HG03558 (cell line): ENCODE measurements around the gene LLGL1.
A peak's percentile ranks its signal among the peaks of the same experiment; 100 is the strongest.

Experiments used
- ATAC-seq: cut with Tn5 transposase; IDR thresholded peaks from one replicate; pipeline ENCODE4 v1.9.1; 2021; ENCODE audit warnings: moderate number of reproducible peaks; ENCODE audit not compliant: unreplicated experiment; ENCODE audit errors: extremely low read depth

LLGL1 gene

GRCh38 chr17:18225121-18225641 is at the start of gene LLGL1:
Gene LLGL1, plus strand, starts transcription at chr17:18225635. Its CDS starts 48 bp downstream, at chr17:18225683.
- ATAC-seq, result peak; percentile 79

- no peak for ATAC-seq
Measured at GRCh38 chr17:18176176-18176575, 49.3 kb upstream of the LLGL1 start.

- ATAC-seq, result no peak
Measured at GRCh38 chr17:18177133-18177532, 48.3 kb upstream of the LLGL1 start.

GRCh38 chr17:18177722-18178121 is 47.7 kb upstream of the LLGL1 start:
- ATAC-seq, result no peak

GRCh38 chr17:18179196-18179595 is 46.2 kb upstream of the LLGL1 start:
- ATAC-seq, result no peak

- no peak for ATAC-seq
Measured at GRCh38 chr17:18179804-18180203, 45.6 kb upstream of the LLGL1 start.

GRCh38 chr17:18181358-18181757 is 44.1 kb upstream of the LLGL1 start:
- no peak for ATAC-seq

GRCh38 chr17:18182110-18182977 is 43.1 kb upstream of the LLGL1 start:
- ATAC-seq, result no peak

- ATAC-seq, result peak; percentile 8
Measured at GRCh38 chr17:18182978-18183333, 42.5 kb upstream of the LLGL1 start.

- peak; percentile 61 for ATAC-seq
Measured at GRCh38 chr17:18183334-18184142, 41.9 kb upstream of the LLGL1 start, which contains the start of gene ALKBH5. Gene ALKBH5, plus strand, starts transcription at chr17:18183828. Its CDS starts 416 bp downstream, at chr17:18184244.

- ATAC-seq, result no peak
Measured at GRCh38 chr17:18184143-18185031, 41.0 kb upstream of the LLGL1 start.

- no peak for ATAC-seq
Measured at GRCh38 chr17:18185391-18185790, 40.0 kb upstream of the LLGL1 start.

- no peak for ATAC-seq
Measured at GRCh38 chr17:18185832-18186626, 39.4 kb upstream of the LLGL1 start.

GRCh38 chr17:18186627-18186982 is 38.8 kb upstream of the LLGL1 start:
- ATAC-seq, result no peak

GRCh38 chr17:18187226-18187625 is 38.2 kb upstream of the LLGL1 start:
- ATAC-seq, result no peak

GRCh38 chr17:18187821-18188761 is 37.3 kb upstream of the LLGL1 start:
- ATAC-seq, result no peak

GRCh38 chr17:18190628-18191235 is 34.7 kb upstream of the LLGL1 start:
- ATAC-seq, result no peak

- ATAC-seq, result no peak
Measured at GRCh38 chr17:18191236-18191667, 34.2 kb upstream of the LLGL1 start.
